ENCODE results near the gene FILIP1L. TPM values are rescaled to one million over a fixed set of nuclear protein-coding genes. Genes with fewer than 3 reads are reported as not detected.

Gene FILIP1L
- total RNA-seq, 4 donors from 2014 or later, result 113 to 149 (median 122) TPM

DNA sequence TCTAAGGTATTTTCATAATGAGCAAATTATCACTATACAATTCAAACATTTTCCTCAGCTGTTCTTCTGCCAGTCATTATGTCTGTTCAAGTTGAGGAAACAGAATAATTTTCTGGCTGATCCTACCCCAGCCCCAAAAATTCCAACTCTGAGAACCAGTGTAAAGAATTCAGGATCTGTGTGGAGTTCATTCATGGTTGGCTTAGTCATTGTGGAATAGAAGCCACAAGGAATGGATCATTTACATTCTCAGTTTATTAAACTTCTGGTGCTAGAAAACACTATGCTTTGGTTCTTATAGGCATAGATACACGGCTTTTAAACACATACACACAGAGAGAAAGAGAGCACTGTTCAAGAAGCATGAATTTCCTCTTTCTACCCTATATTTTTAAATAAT lies 162.0 kb downstream of the FILIP1L start:
- no peak for ATAC-seq
- WGBS, 2 donors (ENCODE audit: low coverage in 1 of 2), result 92 to 100% methylated on average over 1 of the region's 1 CpG
- H3K9me3 ChIP-seq, result no peaks in the 10 kb centered on the region
- peaks cover 0 to 44% (median 8%) of the 10 kb centered on the region in 3 donors for H3K4me1 ChIP-seq
- TF ChIP-seq POLR2A (IDR thresholded peaks at IDR 0.05), result no peak
- TF ChIP-seq CTCF (IDR thresholded peaks at IDR 0.05), result no peak
- no peak for TF ChIP-seq EP300 (IDR thresholded peaks at IDR 0.05)
- TF ChIP-seq POLR2AphosphoS5 (IDR thresholded peaks at IDR 0.05), result no peak
- H3K27me3 ChIP-seq, result no peaks in the 10 kb centered on the region
- H3K36me3 ChIP-seq, result no peaks in the 10 kb centered on the region
- H3K4me3 ChIP-seq, result no peak overlapping the region
- H3K27ac ChIP-seq, result no peak overlapping the region

- no peaks in the 10 kb centered on the region for H3K27me3 ChIP-seq
Observed at GRCh38 chr3:99951701-99952100, 162.6 kb downstream of the FILIP1L start.

DNA sequence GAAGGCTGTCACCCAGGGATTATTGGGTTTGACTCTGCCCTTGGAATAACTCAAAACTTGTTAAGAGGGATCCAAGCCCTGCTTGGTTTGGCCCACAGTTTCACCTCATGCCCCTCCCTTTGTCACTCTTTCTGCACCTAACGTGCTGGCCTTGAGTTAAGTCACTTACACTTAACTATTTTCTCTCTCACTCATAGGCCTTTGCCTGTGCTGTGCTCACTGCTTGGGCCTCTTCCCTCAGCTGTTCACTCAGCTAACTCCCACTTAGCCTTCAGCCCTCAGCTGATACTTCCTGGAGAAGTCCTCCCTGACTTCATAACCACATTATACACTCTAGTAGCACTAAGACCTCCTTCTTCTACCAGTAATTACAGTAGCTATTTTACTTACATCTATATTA lies 163.4 kb downstream of the FILIP1L start:
- Histone ChIP-seq H3K27ac (peak overlapping the region in 2 of 4 donors; percentile 28 to 39), H3K9me3 (no peaks in the 10 kb centered on the region), H3K4me1 (peaks cover 0 to 46% (median 4%) of the 10 kb centered on the region in 3 donors), H3K27me3 (no peaks in the 10 kb centered on the region), H3K36me3 (no peaks in the 10 kb centered on the region), H3K4me3 (no peak overlapping the region)
- ATAC-seq, result no peak
- TF ChIP-seq POLR2A (IDR thresholded peaks at IDR 0.05) (no peak), POLR2AphosphoS5 (IDR thresholded peaks at IDR 0.05) (no peak), EP300 (IDR thresholded peaks at IDR 0.05) (no peak), CTCF (IDR thresholded peaks at IDR 0.05) (no peak)
- WGBS, 2 donors (ENCODE audit: low coverage in 1 of 2), result 27 to 44% methylated on average over 1 of the region's 1 CpG

More at GRCh38 chr3:99951701-99952100, 162.6 kb downstream of the FILIP1L start:
- no peak for ATAC-seq
- Histone ChIP-seq H3K4me1 (peaks cover 0 to 40% (median 4%) of the 10 kb centered on the region in 3 donors), H3K4me3 (no peak overlapping the region), H3K27ac (no peak overlapping the region), H3K36me3 (no peaks in the 10 kb centered on the region), H3K9me3 (no peaks in the 10 kb centered on the region)
- TF ChIP-seq POLR2AphosphoS5 (IDR thresholded peaks at IDR 0.05) (no peak), POLR2A (IDR thresholded peaks at IDR 0.05) (no peak), CTCF (IDR thresholded peaks at IDR 0.05) (no peak), EP300 (IDR thresholded peaks at IDR 0.05) (no peak)

GRCh38 chr3:99949956-99950670 lies 164.2 kb downstream of the FILIP1L start:
- peaks cover 7 to 54% (median 11%) of the 10 kb centered on the region in 3 donors for H3K4me1 ChIP-seq
- no peak overlapping the region for H3K4me3 ChIP-seq
- H3K27ac ChIP-seq, result peak overlapping the region in 2 of 4 donors; percentile 28 to 39
- no peak for TF ChIP-seq POLR2A (IDR thresholded peaks at IDR 0.05)
- no peak for ATAC-seq
- H3K27me3 ChIP-seq, result no peaks in the 10 kb centered on the region
- WGBS, 2 donors (ENCODE audit: low coverage in 1 of 2), result 81 to 86% methylated on average over 5 of the region's 5 CpGs
- no peaks in the 10 kb centered on the region for H3K9me3 ChIP-seq
- no peaks in the 10 kb centered on the region for H3K36me3 ChIP-seq

- H3K27ac ChIP-seq, result peak overlapping the region in 2 of 4 donors; percentile 1 to 25
- ATAC-seq, result no peak
- TF ChIP-seq EP300 (IDR thresholded peaks at IDR 0.05) (no peak), POLR2A (IDR thresholded peaks at IDR 0.05) (no peak), POLR2AphosphoS5 (IDR thresholded peaks at IDR 0.05) (no peak), CTCF (IDR thresholded peaks at IDR 0.05) (no peak)
Observed at GRCh38 chr3:99948467-99949089, 165.7 kb downstream of the FILIP1L start.

More at GRCh38 chr3:99948467-99949089, 165.7 kb downstream of the FILIP1L start:
- WGBS, 2 donors (ENCODE audit: low coverage in 1 of 2), result 67 to 89% methylated on average over 1 of the region's 1 CpG
- no peaks in the 10 kb centered on the region for H3K27me3 ChIP-seq
- no peaks in the 10 kb centered on the region for H3K36me3 ChIP-seq
- H3K4me3 ChIP-seq, result no peak overlapping the region
- H3K4me1 ChIP-seq, result peaks cover 12 to 63% (median 13%) of the 10 kb centered on the region in 3 donors
- no peaks in the 10 kb centered on the region for H3K9me3 ChIP-seq
